NCI-H1694 treated with DMSO at 0.1 percent for 48 hours (cell line): ENCODE results near the gene NHLH1.
A peak's percentile ranks its signal among the peaks of the same experiment; 100 is the strongest.

Experiments
- DNase-seq: peaks from one replicate; lab custom pipeline; 2025; lab: John Stamatoyannopoulos, UW

NHLH1 gene

GRCh38 chr1:160366731-160367515 lies at the start of gene NHLH1:
Gene NHLH1 (plus strand): TSS chr1:160367071. CDS start chr1:160370732, 3,661 bp downstream.
- DNase-seq, result no peak

- no peak for DNase-seq
These were observed 44.0 kb upstream of the NHLH1 start for GRCh38 chr1:160322831-160323230.

DNA sequence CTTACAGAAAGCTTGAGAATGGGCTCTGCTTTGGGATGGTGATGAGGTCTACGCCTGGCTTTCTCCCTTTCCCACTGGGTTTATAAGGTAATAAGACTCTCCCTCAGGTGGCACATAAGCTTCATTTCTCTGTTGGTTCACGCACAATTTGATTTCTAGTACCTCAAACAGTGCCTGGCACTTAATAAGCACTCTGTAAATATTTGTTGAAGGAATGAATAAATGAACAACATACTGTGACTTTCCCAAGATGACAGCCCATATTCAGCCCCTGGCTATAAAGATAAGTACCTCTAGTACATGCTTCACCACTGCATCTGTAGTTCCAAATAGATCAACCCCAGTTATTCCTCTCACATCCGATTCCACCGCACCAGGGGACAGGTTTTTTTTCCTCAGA lies 41.6 kb upstream of the NHLH1 start:
- DNase-seq, result no peak

DNA sequence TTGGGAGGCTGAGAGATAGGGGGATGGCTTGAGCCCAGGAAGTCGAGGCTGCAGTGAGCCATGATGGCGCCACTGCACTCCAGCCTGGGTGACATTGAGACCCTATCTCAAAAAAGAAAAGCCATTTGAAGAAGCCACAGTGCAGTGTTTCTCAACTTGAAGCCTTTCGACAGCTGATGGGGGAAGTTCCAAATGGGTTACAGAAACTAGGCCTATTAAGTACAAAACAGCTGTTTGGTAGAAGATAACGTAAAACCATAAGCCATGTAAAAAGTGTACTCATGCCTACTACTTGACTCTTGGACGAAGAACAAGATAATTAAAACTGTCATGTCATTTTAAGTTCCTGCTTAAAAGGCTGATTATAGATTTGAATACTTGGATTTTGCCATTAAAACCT lies 40.5 kb upstream of the NHLH1 start:
- DNase-seq, result no peak

- peak; percentile 99 for DNase-seq
These were observed 38.7 kb upstream of the NHLH1 start for GRCh38 chr1:160328184-160328583.

DNA sequence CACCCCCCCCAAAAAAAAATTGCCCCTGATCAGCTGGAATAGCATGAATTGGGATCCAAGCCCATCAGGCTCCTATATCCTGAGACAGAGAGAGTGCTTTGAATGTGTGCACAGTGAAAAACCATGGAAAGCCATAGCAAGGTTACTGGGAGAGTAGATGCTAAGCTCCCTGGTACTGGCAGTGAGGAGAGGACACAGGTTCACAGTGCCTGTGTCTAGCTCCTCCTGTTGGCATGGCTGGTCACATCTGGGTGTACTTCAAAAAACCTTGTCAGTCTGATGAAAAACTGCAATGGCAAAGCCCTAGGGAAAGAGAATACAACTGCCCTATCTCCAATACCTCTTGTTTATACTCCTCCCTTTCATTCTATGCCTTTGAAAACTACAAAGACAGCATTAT lies 36.8 kb upstream of the NHLH1 start:
- DNase-seq, result no peak

GRCh38 chr1:160332516-160332915 lies 34.4 kb upstream of the NHLH1 start:
- DNase-seq, result no peak

- no peak for DNase-seq
These were observed 28.3 kb upstream of the NHLH1 start for GRCh38 chr1:160338580-160338979.

DNA sequence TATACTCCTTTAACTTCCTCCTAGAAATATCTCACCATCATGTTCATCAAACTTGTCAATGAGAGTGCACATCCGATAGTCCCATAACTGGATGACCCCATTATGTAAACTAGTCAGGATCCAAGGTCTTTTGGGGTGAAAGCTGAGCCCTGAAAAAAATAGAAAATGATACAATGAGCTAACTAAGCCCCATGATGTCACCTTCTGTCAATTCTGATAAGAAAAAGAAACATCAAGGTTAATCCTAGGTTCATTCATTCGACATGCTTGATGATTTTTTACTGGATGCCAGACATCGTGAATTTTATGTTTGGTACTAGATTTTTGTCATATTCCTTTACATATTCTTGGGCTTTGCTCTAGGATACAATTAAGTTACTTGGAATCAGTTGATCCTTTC lies 26.7 kb upstream of the NHLH1 start:
- DNase-seq, result no peak

DNA sequence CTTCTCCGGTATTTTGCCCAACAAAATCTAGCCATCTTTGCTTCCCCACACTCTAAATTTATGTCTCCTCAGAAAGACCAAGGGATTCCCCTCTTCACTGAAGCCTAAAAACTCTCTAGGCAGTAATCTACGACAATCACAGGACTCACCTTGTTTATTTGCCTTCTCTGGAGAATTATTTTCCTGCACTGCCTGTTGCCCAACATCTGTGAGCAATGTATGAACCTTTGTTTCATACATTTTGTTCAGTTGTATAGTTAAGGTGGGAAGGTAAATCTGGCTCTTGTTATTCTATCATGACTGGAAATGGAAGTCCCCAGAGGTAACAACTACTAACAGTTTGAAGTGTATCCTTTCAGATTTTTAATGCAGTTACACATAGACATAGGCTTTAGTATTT lies 26.0 kb upstream of the NHLH1 start:
- no peak for DNase-seq

DNA sequence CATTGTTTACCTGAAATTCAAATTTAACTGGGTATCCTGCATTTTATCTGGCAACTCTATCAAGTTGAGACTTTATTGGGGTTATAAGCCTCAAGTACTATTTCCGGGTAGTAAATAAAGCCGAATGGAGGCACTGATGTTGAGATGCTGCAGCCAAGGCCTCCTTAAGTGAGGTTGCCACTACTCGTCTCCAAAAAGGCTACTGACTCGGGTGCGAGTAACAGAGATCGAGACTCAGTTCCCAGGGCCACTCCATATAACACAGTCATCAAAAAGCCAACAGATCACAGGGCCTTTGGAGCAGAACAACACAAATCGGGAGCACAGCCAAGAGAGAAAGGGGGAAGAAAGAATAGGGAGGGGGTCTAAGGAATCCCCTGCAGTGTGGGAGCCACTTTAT lies 24.3 kb upstream of the NHLH1 start:
- DNase-seq, result no peak

DNA sequence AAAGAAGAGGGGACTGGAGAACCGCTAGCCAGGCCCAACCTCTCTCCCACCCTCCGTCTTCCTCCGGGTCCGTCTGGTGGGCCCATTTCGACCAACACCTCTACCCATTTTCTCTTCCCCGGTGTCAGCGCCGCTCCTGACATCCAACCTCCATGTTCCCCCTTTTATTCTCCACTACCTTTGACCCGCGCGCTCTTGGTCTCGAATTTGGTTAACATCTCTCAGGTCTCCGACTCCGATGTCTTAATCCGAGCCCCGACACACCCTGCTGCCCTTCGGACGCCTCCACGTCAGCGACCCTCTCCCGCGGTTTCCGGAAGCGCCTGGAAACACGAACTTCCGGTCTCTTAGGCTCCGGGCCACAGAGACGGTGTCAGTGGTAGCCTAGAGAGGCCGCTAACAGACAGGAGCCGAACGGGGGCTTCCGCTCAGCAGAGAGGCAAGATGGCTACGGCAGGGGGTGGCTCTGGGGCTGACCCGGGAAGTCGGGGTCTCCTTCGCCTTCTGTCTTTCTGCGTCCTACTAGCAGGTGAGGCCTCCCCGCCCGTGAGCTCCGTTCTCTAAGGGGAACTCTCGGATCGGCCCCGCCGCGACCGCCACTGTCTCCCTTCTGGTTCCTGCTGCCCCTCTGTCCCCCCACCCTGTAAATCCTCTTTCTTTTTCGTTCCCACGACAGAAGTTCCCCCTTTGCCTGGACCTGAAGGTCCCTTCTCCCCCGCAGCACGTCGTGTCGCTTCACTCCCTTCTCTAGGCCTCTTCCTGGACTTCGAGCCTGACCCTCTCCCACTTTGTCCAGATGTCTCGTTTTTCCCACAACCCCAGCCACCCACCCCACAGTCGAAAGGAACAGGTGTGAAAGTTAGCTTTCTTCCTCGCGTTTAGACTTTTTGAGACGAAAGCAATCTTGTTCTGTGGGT lies 23.7 kb upstream of the NHLH1 start, which contains the start of the genes COPA and NCSTN:
TSS of gene COPA (minus strand) at position 298 of the 917 bp plus-strand sequence. CDS start at position 218, 80 bp downstream.
TSS of gene NCSTN (plus strand) at position 431 of the 917 bp plus-strand sequence. CDS start at position 445, 14 bp downstream.
- peak; percentile 100 for DNase-seq

DNA sequence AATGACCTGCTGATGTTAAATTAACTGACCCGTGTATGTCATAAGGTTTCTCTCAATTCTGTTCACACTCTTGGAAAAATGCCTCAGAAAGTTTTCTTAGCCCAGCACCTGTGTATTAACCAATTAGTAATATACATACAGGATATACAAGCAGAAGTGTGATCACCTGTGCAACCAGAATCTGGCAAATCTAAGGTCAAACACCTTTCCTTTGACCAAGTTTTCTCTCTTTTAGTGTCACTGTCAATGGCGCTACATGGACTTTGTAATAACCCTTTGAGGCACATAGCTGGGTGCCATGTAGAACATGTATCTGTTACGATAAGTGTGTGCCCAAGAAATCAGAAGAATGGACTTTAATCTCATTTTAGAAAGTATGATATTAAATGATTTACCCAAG lies 22.6 kb upstream of the NHLH1 start:
- DNase-seq, result no peak

DNA sequence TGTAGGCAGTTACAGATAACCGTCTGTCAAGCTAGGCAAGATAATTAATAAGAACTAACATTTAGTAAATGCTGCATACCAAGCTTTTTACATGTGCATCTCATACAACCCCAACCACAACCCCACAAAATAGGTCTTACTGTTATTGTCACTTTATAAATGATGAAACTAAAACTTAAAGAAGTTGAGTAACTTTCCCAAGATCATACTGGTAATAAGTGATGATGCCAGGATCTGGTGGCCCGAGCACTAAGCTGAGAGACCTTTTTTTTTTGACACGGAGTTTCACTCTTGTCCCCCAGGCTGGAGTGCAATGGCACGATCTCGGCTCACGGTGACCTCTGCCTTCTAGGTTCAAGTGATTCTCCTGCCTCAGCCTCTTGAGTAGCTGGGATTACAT lies 21.9 kb upstream of the NHLH1 start:
- no peak for DNase-seq

GRCh38 chr1:160346463-160346862 lies 20.4 kb upstream of the NHLH1 start:
- DNase-seq, result no peak

DNA sequence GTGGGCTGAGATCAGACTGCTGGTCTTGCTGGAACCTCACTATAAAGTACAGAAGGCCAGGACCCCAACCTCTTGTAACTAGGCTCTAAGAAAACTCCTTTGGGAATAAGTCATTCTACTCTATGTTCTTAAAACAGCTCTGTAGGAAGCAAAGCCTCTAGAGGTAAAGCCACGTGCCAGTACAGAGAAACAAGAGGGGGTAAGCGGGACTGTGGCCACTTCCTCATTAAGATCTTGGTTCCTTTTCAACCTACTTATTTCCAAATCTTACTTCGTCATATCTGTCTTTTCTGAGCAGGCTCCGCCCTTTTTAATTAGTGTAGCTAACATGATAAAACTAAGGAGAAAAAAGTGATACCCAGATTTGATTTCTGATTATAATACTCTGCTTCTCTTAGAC lies 19.9 kb upstream of the NHLH1 start:
- DNase-seq, result no peak

DNA sequence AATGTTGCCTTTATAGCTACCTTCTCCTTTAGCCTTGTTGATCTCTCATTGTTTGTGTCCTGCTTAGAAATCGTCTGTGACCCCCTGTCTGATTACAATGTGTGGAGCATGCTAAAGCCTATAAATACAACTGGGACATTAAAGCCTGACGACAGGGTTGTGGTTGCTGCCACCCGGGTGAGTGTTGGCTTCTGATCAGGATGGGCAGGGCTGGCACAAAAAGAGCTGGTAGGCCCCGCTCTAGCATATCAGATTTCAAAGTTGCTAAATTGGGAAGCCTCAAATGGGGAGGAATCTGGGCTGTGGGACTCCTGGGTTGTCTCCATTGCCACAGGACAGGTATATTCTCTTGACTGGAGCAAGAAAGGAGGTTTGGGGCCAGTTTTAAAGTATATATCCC lies 15.2 kb upstream of the NHLH1 start:
- no peak for DNase-seq

DNA sequence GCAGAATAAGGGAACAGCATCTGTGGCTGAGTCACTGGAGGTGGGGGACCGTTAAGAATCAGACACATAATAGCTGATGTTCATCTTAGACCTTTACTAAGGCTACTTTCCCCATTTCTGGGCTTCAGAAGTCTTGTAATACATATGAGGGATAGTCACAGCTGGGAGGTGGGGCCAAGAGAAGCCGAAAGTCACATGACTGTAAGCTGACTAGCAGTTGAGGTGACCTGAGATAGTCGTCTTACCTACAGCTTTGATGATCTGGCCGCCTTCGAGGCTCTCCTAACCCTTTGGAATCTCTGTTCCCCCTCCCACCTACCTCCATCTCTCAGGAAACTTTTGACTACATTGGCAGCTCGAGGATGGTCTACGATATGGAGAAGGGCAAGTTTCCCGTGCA lies 14.3 kb upstream of the NHLH1 start:
- DNase-seq, result no peak

- DNase-seq, result no peak
These were observed 13.6 kb upstream of the NHLH1 start for GRCh38 chr1:160353223-160353622.

DNA sequence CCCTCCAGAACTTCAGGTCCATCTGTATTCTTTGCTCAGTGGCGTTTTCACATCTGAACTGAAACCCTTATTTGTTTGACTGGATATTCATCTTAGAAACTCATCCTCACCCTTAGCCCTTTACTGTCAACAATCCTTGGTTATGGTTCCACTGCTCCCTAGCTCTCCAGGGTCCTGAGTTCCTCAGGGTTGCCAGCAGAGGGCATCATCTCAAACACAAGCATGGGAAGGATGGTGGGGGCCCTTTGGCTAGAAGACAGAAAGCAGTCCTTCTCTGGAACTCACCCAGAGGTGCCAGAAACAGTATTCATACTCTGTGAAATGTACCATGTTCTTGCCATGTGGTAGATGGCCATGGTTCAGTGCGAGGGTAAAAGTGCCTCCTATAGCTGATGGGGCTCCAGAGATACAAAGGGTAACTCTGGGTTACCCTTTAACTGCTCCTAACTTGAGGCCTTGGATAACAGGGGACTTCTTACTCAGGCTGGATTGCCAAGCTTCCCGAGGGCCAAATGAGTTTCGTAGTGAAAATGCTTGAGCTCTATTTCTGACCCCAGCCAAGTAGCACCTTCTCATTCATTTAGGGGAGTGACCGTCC lies 12.4 kb upstream of the NHLH1 start:
- no peak for DNase-seq

DNA sequence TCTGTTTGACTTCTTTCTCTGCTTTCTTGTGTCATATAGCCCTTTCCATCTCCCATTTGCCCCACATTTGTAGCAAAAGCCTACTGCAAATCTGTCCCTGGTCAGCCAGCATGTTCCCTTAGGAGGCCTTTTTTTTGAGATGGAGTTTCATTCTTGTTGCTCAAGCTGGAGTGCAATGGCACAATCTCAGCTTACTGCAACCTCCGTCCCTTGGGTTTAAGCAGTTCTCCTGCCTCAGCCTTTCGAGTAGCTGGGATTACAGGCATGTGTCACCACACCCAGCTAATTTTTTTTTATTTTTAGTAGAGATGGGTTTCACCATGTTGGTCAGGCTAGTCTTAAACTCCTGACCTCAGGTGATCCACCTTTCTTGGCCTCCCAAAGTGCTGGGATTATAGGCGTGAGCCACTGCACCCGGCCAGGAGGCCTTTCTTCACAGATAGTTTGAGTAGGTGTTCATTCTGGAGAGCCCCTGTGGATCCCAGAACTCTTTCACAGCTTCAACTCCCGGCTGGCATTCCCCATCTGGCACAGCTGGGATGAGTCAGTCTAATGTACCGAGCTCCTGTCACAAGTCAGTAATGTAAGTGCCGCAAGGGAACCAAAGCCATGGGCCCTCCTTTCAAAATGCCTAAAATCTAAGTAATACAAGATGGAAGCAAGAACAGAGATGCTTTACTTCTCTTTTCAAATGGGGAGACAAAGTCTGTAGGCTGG lies 9.4 kb upstream of the NHLH1 start:
- no peak for DNase-seq

DNA sequence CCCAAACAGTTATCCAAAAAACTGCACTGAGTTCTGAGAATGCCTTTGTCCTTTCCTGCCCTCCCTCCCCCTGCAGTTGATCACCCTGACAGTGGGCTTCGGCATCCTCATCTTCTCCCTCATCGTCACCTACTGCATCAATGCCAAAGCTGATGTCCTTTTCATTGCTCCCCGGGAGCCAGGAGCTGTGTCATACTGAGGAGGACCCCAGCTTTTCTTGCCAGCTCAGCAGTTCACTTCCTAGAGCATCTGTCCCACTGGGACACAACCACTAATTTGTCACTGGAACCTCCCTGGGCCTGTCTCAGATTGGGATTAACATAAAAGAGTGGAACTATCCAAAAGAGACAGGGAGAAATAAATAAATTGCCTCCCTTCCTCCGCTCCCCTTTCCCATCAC lies 8.8 kb upstream of the NHLH1 start:
- no peak for DNase-seq
